IMR-90 (cell line): ENCODE results near the gene GRAMD4. TPM values are rescaled to one million over a fixed set of nuclear protein-coding genes. Genes with fewer than 3 reads are reported as not detected.

Experiments
- ATAC-seq: fragments of 200-7000 bp; cut with Tn5 transposase; 2 replicates; pipeline ENCODE4 v1.9.1; 2020; ENCODE audit warnings: low read depth, mild to moderate bottlenecking, moderate library complexity
- BruUV-seq: library from RNA; stranded (reverse); fragments of 400-500 nt; replicated peaks from 2 replicates; lab custom pipeline; 2021; lab: Mats Ljungman, UMichigan
- CTCF ChIA-PET: fragments of 300-600 bp; formaldehyde crosslinking; extraction: SDS; loops from one replicate; lab custom pipeline; 2021; ENCODE audit warnings: antibody characterized with exemption; lab: Yijun Ruan, JAX
- POLR2A ChIA-PET: fragments of 300-600 bp; sonication (Branson Sonifier 250); formaldehyde crosslinking; loops from one replicate; lab custom pipeline; 2022; ENCODE audit warnings: antibody characterized with exemption; ENCODE audit not compliant: unreplicated experiment; lab: Charles Lee
- DNase-seq: peaks from one replicate; pipeline ENCODE4 v3.0.0; 2013
- H2AFZ ChIP-seq: replicated peaks from 2 replicates; pipeline ENCODE3; 2013; ENCODE audit warnings: low read length, mild to moderate bottlenecking; ENCODE audit not compliant: poor library complexity
- H2AK5ac ChIP-seq: 2 replicates; pipeline ENCODE4 v1.6.1; 2013; ENCODE audit warnings: low read depth, low read length, inconsistent platforms
- H2AK9ac ChIP-seq: replicated peaks from 2 replicates; pipeline ENCODE3; 2013; ENCODE audit warnings: mild to moderate bottlenecking, low read depth, low read length, moderate library complexity; ENCODE audit not compliant: poor library complexity
- H2BK120ac ChIP-seq: 2 replicates; pipeline ENCODE4 v1.6.1; 2013; ENCODE audit warnings: low read depth, low read length, inconsistent platforms
- H2BK15ac ChIP-seq: 3 replicates; pipeline ENCODE4 v1.6.1; 2013; ENCODE audit warnings: low read depth, low read length, inconsistent platforms
- H2BK20ac ChIP-seq: 2 replicates; pipeline ENCODE4 v1.6.1; 2013; ENCODE audit warnings: low read depth, mild to moderate bottlenecking, inconsistent platforms, low read length, moderate library complexity
- H2BK5ac ChIP-seq: 2 replicates; pipeline ENCODE4 v1.6.1; 2013; ENCODE audit warnings: mild to moderate bottlenecking, low read depth, low read length, inconsistent platforms; ENCODE audit not compliant: poor library complexity, severe bottlenecking
- H3K14ac ChIP-seq: replicated peaks from 2 replicates; pipeline ENCODE4 v1.6.1; 2013; ENCODE audit warnings: low read depth, low read length, inconsistent platforms
- H3K18ac ChIP-seq: 2 replicates; pipeline ENCODE4 v1.6.1; 2013; ENCODE audit warnings: low read depth, low read length, control low read depth
- H3K23ac ChIP-seq: 2 replicates; pipeline ENCODE4 v1.6.1; 2013; ENCODE audit warnings: low read depth, low read length, inconsistent platforms
- H3K27ac ChIP-seq: 2 replicates; pipeline ENCODE4 v1.5.1; 2013; ENCODE audit warnings: mild to moderate bottlenecking, control low read depth, low read length; ENCODE audit not compliant: insufficient read depth
- H3K27me3 ChIP-seq: 2 replicates; pipeline ENCODE4 v1.6.1; 2013; ENCODE audit warnings: low read length; ENCODE audit not compliant: control insufficient read depth, insufficient read depth
- H3K36me3 ChIP-seq: 2 replicates; pipeline ENCODE4 v1.6.1; 2013; ENCODE audit warnings: low read length, mixed read lengths; ENCODE audit not compliant: control insufficient read depth, insufficient read depth
- H3K4ac ChIP-seq: 2 replicates; pipeline ENCODE4 v1.6.1; 2013; ENCODE audit warnings: low read depth, low read length, inconsistent platforms
- H3K4me1 ChIP-seq: 2 replicates; pipeline ENCODE4 v1.6.1; 2013; ENCODE audit warnings: low read length, mixed read lengths; ENCODE audit not compliant: control insufficient read depth, insufficient read depth
- H3K4me2 ChIP-seq: 2 replicates; pipeline ENCODE4 v1.6.1; 2013; ENCODE audit warnings: low read depth, mild to moderate bottlenecking, control low read depth, low read length, moderate library complexity
- H3K4me3 ChIP-seq: 2 replicates; pipeline ENCODE4 v1.5.1; 2013; ENCODE audit warnings: low read depth, mild to moderate bottlenecking, control low read depth, low read length, moderate library complexity; ENCODE audit not compliant: insufficient read depth
- H3K56ac ChIP-seq: 2 replicates; pipeline ENCODE4 v1.6.1; 2013; ENCODE audit warnings: low read length, inconsistent platforms; ENCODE audit not compliant: insufficient read depth; ENCODE audit errors: extremely low read depth
- H3K79me1 ChIP-seq, 2 experiments: 2 replicates each; pipeline ENCODE4 v1.6.1; 2013; ENCODE audit warnings: low read length in 2 of 2, inconsistent platforms in 1 of 2, low read depth in 1 of 2
- H3K9ac ChIP-seq: 2 replicates; pipeline ENCODE4 v1.6.1; 2013; ENCODE audit warnings: low read depth, low read length, control low read depth
- H3K9me1 ChIP-seq: 2 replicates; pipeline ENCODE4 v1.6.1; 2013; ENCODE audit warnings: low read length, inconsistent platforms; ENCODE audit not compliant: insufficient read depth
- H3K9me3 ChIP-seq: 2 replicates; pipeline ENCODE4 v1.6.1; 2013; ENCODE audit warnings: low read length; ENCODE audit not compliant: control insufficient read depth, insufficient read depth
- H4K20me1 ChIP-seq: 2 replicates; pipeline ENCODE4 v1.6.1; 2013; ENCODE audit warnings: low read length, inconsistent platforms; ENCODE audit not compliant: insufficient read depth
- H4K5ac ChIP-seq: 2 replicates; pipeline ENCODE4 v1.6.1; 2013; ENCODE audit warnings: mild to moderate bottlenecking, low read depth, low read length, control low read depth
- H4K8ac ChIP-seq, 2 experiments: 2 replicates each; pipeline ENCODE4 v1.6.1; 2013; ENCODE audit warnings: low read depth in 2 of 2, low read length in 2 of 2, control low read depth in 1 of 2, inconsistent platforms in 1 of 2
- H4K91ac ChIP-seq: 2 replicates; pipeline ENCODE4 v1.6.1; 2013; ENCODE audit warnings: low read depth, low read length, inconsistent platforms; ENCODE audit not compliant: insufficient read depth
- BHLHE40 ChIP-seq: fragments of 150-350 bp; IDR thresholded peaks from 2 replicates; pipeline ENCODE4 v1.6.1; 2016; ENCODE audit warnings: mild to moderate bottlenecking, low read depth, low read length
- CHD1 ChIP-seq: IDR thresholded peaks from 2 replicates; pipeline ENCODE4 v1.6.1; 2012; ENCODE audit warnings: low read depth, low read length, improper control_type of control experiment
- CTCF ChIP-seq: conservative IDR thresholded peaks from 2 replicates; pipeline ENCODE4 v1.5.1; 2012; ENCODE audit warnings: mild to moderate bottlenecking, low read depth, low read length, improper control_type of control experiment
- MAFK ChIP-seq: IDR thresholded peaks from 2 replicates; pipeline ENCODE4 v1.6.1; 2012; ENCODE audit warnings: low read depth, low read length, improper control_type of control experiment
- MAZ ChIP-seq: IDR thresholded peaks from 2 replicates; pipeline ENCODE4 v1.6.1; 2012; ENCODE audit warnings: low read depth, mild to moderate bottlenecking, low read length, improper control_type of control experiment, moderate library complexity, borderline replicate concordance
- MXI1 ChIP-seq: IDR thresholded peaks from 2 replicates; pipeline ENCODE4 v1.6.1; 2012; ENCODE audit warnings: low read depth, mild to moderate bottlenecking, low read length, moderate library complexity, borderline replicate concordance
- NFE2L2 ChIP-seq: fragments of 150-350 bp; IDR thresholded peaks from 2 replicates; pipeline ENCODE4 v1.6.1; 2016; ENCODE audit warnings: low read depth, mild to moderate bottlenecking, low read length
- POLR2A ChIP-seq: IDR thresholded peaks from 2 replicates; pipeline ENCODE4 v1.6.1; 2012; ENCODE audit warnings: mild to moderate bottlenecking, low read depth, low read length
- RAD21 ChIP-seq: IDR thresholded peaks from 2 replicates; pipeline ENCODE4 v1.6.1; 2012; ENCODE audit warnings: low read length, improper control_type of control experiment
- RCOR1 ChIP-seq: IDR thresholded peaks from 2 replicates; pipeline ENCODE4 v1.6.1; 2012; ENCODE audit warnings: mild to moderate bottlenecking, low read length, improper control_type of control experiment; ENCODE audit not compliant: insufficient replicate concordance
- RFX5 ChIP-seq: IDR thresholded peaks from 2 replicates; pipeline ENCODE4 v1.8.0; 2012; ENCODE audit warnings: low read depth, mild to moderate bottlenecking, low read length, moderate library complexity
- SMC3 ChIP-seq: fragments of 150-350 bp; IDR thresholded peaks from 2 replicates; pipeline ENCODE4 v1.6.1; 2016; ENCODE audit warnings: low read depth, mild to moderate bottlenecking, antibody characterized with exemption, low read length, moderate library complexity
- WGBS, 2 experiments: methylation state at CpG; one replicate each; pipeline versions ENCODE4 v1.1.5 to v1.1.7; 2013; ENCODE audit warnings: missing lambda C conversion rate in 2 of 2; ENCODE audit not compliant: insufficient read length in 1 of 2; ENCODE audit errors: extremely low coverage in 2 of 2; 5-methylcytosine and 5-hydroxymethylcytosine counted together
- dilution Hi-C: fragments of 300-500 bp; cut with HindIII; formaldehyde crosslinking; loops from one replicate; pipeline ENCODE4 v1.14.3; 2018; ENCODE audit warnings: low sequenced_read_pairs; ENCODE audit not compliant: unreplicated experiment
- in situ Hi-C: fragments of 300-500 bp; cut with MboI; formaldehyde crosslinking; loops from 3 replicates; pipeline ENCODE4 v1.14.3; 2019; ENCODE audit warnings: low sequenced_read_pairs, inconsistent platforms, mixed read lengths
- intact Hi-C: fragments of 100-400 bp; cut with micrococcal nuclease; formaldehyde crosslinking; loops from 2 replicates; pipeline ENCODE4 v1.10.0; 2022
- polyA plus RNA-seq, 3 experiments: library from polyadenylated mRNA; depleted of rRNA; stranded (reverse); fragments of >200 nt; gene quantifications; 2 replicates each; pipeline ENCODE4 v1.2.3, GENCODE V29; 2012; ENCODE audit warnings: low replicate concordance in 1 of 3
- total RNA-seq: library from RNA; depleted of rRNA; stranded (reverse); fragments of >200 nt; gene quantifications from 2 replicates; pipeline ENCODE4 v1.2.3, GENCODE V29; 2012

GRAMD4 gene
- total and polyA plus RNA-seq, 2 of the 4 experiments (the other 2 are of a cell fraction) = 2.7 to 5.8 TPM

DNA sequence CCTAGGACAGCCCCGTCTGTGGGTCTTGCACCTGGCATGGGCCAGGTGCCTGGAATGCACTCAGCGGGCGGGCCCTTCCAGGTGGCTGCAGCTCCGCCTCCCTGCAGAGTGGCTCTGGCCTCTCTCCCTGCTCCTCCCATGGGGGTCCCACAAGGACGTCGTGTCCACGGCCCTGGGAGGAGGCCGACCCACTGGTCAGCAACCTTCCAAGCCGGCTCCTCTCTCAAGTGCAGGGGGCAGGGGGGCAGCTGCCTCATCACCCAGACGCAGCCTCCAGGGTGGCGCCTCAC is 76.0 kb downstream of the GRAMD4 start (continued):
- TF ChIP-seq MAZ = no peak
- TF ChIP-seq MAFK = no peak
- no peak for TF ChIP-seq RAD21

GRCh38 chr22:46696614-46697013 is 76.4 kb downstream of the GRAMD4 start:
- no peak for ATAC-seq
- Histone ChIP-seq H3K27me3 (no peaks in the 10 kb centered on the region), H2AK5ac (no peak overlapping the region), H3K79me1 (peaks cover 0 to 5% of the 10 kb centered on the region in 2 experiments; a peak in 1 of 4 replicates), H3K27ac (no peak overlapping the region), H3K9ac (no peak overlapping the region), H3K4ac (no peak overlapping the region), H2BK120ac (no peak overlapping the region), H2BK5ac (no peak overlapping the region), H2BK20ac (no peak overlapping the region), H3K4me1 (no peaks in the 10 kb centered on the region), H3K56ac (no peak overlapping the region), H3K18ac (no peak overlapping the region), H3K14ac (no peak overlapping the region), H3K36me3 (peaks cover 76% of the 10 kb centered on the region), H4K5ac (no peak overlapping the region), H4K91ac (no peak overlapping the region), H3K23ac (no peak overlapping the region), H3K9me1 (no peaks in the 10 kb centered on the region), H3K4me3 (no peak overlapping the region), H2AFZ (no peak overlapping the region), H2BK15ac (no peak overlapping the region), H4K20me1 (no peaks in the 10 kb centered on the region), H4K8ac (no peak overlapping the region), H2AK9ac (no peak overlapping the region), H3K4me2 (no peak overlapping the region), H3K9me3 (no peaks in the 10 kb centered on the region)
- dilution Hi-C loops (no loop called here), intact Hi-C loops (no loop called here), in situ Hi-C loops (no loop called here)
- ChIA-PET POLR2A (no interaction called here), CTCF (no interaction called here)
- no peak for DNase-seq
- 94% methylated on average over 2 of the region's 10 CpGs; no CpG with 5 or more reads in 1 of the 2 experiments for WGBS, 2 experiments
- no TSS peak for BruUV-seq
- TF ChIP-seq NFE2L2 (no peak), BHLHE40 (no peak), MXI1 (no peak), CTCF (no peak), RFX5 (no peak), SMC3 (no peak), RCOR1 (no peak), CHD1 (no peak), MAZ (no peak), POLR2A (no peak)
